OCI-LY1 (cell line): ENCODE measurements around the gene CELF2.

Experiments used
- CTCF ChIP-seq: fragments of 200-600 bp; sonication (generic), shearing (Covaris generic); IDR thresholded peaks from 2 replicates; pipeline ENCODE4 v1.5.1; 2017; ENCODE audit warnings: mild to moderate bottlenecking, antibody characterized with exemption, low read length, moderate library complexity, mixed read lengths
- EZH2 ChIP-seq: fragments of 200-600 bp; sonication (generic), shearing (Covaris generic); IDR thresholded peaks from 2 replicates; pipeline ENCODE4 v1.8.0; 2017; ENCODE audit warnings: borderline replicate concordance, mixed run types, mild to moderate bottlenecking, antibody characterized with exemption, low read length, moderate library complexity, mixed read lengths

- no peak for TF ChIP-seq CTCF
- TF ChIP-seq EZH2, result no peak
These were observed 5.0 kb upstream of the CELF2 start for GRCh38 chr10:11012421-11013295.
